Neural crest cell (in vitro differentiated cells): ENCODE measurements around the gene RCCD1. TPM values are rescaled to one million over a fixed set of nuclear protein-coding genes. Genes with fewer than 3 reads are reported as not detected.
A peak's percentile ranks its signal among the peaks of the same experiment; 100 is the strongest.

Source experiments
- DNase-seq: peaks from one replicate; pipeline ENCODE4 v3.0.0; 2021; ENCODE audit warnings: low read depth, mixed read lengths, low spot score
- H3K27ac Mint-ChIP-seq: one replicate; pipeline ENCODE4 v1.8.0; 2021; ENCODE audit warnings: mild to moderate bottlenecking, mixed read lengths; ENCODE audit not compliant: unreplicated experiment
- H3K27me3 Mint-ChIP-seq: 2 replicates; pipeline ENCODE4 v1.8.0; 2021; ENCODE audit warnings: low read depth, mild to moderate bottlenecking, mixed read lengths
- H3K36me3 Mint-ChIP-seq: 2 replicates; pipeline ENCODE4 v1.8.0; 2021; ENCODE audit warnings: low read depth, mild to moderate bottlenecking, mixed read lengths
- H3K4me1 Mint-ChIP-seq: 2 replicates; pipeline ENCODE4 v1.8.0; 2021; ENCODE audit warnings: mixed read lengths
- H3K4me3 Mint-ChIP-seq: one replicate; pipeline ENCODE4 v1.8.0; 2021; ENCODE audit warnings: mild to moderate bottlenecking, mixed read lengths
- H3K9me3 Mint-ChIP-seq: 2 replicates; pipeline ENCODE4 v1.8.0; 2021; ENCODE audit warnings: mixed read lengths
- CTCF ChIP-seq: fragments of 200-600 bp; sonication (generic); conservative IDR thresholded peaks from 2 replicates; pipeline ENCODE4 v1.5.0; 2021; ENCODE audit warnings: antibody characterized with exemption, mild to moderate bottlenecking
- long read RNA-seq: library from polyadenylated mRNA; unstranded; transcript quantifications from one replicate; pipeline ENCODE4 v2.0.0, GENCODE V29; 2020
- total RNA-seq: library from RNA; stranded (reverse); gene quantifications from 2 replicates; pipeline ENCODE4 v1.2.1, GENCODE V29; 2021

The RCCD1 gene, protein sequence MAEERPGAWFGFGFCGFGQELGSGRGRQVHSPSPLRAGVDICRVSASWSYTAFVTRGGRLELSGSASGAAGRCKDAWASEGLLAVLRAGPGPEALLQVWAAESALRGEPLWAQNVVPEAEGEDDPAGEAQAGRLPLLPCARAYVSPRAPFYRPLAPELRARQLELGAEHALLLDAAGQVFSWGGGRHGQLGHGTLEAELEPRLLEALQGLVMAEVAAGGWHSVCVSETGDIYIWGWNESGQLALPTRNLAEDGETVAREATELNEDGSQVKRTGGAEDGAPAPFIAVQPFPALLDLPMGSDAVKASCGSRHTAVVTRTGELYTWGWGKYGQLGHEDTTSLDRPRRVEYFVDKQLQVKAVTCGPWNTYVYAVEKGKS
- total RNA-seq = 20.6 and 20.9 TPM in 2 replicates
- long read RNA-seq = 0 reads

DNA sequence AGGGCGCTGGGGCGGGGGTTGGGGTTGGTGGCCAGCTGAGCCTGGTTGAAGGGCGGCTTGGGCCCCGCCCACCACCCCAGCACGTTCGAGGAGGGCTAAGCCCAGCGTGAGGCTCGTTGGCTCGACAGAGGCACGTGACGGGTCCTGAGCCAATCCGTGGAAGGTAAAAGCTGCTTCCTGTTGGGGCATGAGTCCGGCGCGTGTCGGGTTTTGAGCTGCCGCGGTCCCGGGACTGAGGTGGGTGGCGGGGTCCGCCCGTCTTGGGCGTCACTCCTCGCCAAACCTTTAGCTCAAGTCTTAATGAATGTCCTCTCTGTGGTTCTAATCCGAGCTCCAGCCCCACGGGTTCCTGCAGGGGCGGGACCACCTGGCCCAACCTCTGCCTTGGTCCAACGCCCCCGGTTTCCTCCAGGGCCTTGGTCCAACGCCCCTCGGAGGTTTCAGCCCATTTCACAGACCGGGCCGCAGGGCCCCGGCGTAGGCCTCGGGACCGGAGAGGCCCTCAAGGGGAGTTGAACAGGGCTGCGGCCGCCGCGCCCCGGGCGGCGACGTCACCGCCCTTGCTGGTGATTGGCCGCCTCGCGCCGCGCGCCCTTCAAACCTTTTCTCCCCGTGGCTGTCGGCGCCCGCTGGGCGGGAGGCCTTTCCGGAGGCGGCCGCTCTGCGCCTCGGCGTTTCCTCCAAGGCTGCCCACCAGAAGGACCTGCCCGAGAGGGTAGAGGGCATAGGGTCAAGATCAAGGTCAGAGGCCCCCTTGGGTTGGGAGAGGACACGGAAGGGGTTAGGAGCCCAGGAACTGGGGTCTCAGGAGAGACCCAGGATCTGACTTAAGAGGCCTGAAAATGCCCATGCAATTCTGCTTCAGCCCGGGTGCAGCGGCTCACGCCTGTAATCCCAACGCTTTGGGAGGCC, at the start of gene RCCD1:
RCCD1 (plus strand) TSS at position 173 of the 912 bp plus-strand sequence. CDS start 1,851 bp downstream, outside the sequence.
- H3K9me3 Mint-ChIP-seq = no peaks in the 10 kb centered on the region
- TF ChIP-seq CTCF = peak; percentile 21
- H3K36me3 Mint-ChIP-seq = peaks cover 10% of the 10 kb centered on the region
- peak within 1 kb of the TSS; percentile 83 for H3K27ac Mint-ChIP-seq
- H3K4me1 Mint-ChIP-seq = peaks cover 23% of the 10 kb centered on the region
- peak; percentile 75 for DNase-seq
- H3K4me3 Mint-ChIP-seq = peak within 1 kb of the TSS; percentile 88
- H3K27me3 Mint-ChIP-seq = peaks cover 3% of the 10 kb centered on the region

- Mint-ChIP-seq H3K27ac (no peak overlapping the region), H3K4me1 (peaks cover 21% of the 10 kb centered on the region), H3K36me3 (peaks cover 7% of the 10 kb centered on the region), H3K4me3 (peak overlapping the region; percentile 60), H3K9me3 (no peaks in the 10 kb centered on the region), H3K27me3 (no peaks in the 10 kb centered on the region)
- TF ChIP-seq CTCF = no peak
- DNase-seq = no peak
Measured at GRCh38 chr15:90905306-90906180, 49.1 kb upstream of the RCCD1 start.

GRCh38 chr15:90906181-90906849, 48.4 kb upstream of the RCCD1 start:
- peak overlapping the region; percentile 88 for H3K27ac Mint-ChIP-seq
- no peak for TF ChIP-seq CTCF

GRCh38 chr15:90907051-90907660, 47.5 kb upstream of the RCCD1 start:
- no peak for TF ChIP-seq CTCF
- DNase-seq = no peak
- H3K4me3 Mint-ChIP-seq = peak overlapping the region; percentile 12
- H3K4me1 Mint-ChIP-seq = peaks cover 10% of the 10 kb centered on the region
- H3K27ac Mint-ChIP-seq = peak overlapping the region; percentile 15
- H3K36me3 Mint-ChIP-seq = peaks cover 7% of the 10 kb centered on the region
- no peaks in the 10 kb centered on the region for H3K27me3 Mint-ChIP-seq
- H3K9me3 Mint-ChIP-seq = no peaks in the 10 kb centered on the region

More at GRCh38 chr15:90906181-90906849, 48.4 kb upstream of the RCCD1 start:
- Mint-ChIP-seq H3K36me3 (peaks cover 7% of the 10 kb centered on the region), H3K27me3 (no peaks in the 10 kb centered on the region), H3K9me3 (no peaks in the 10 kb centered on the region), H3K4me1 (peaks cover 18% of the 10 kb centered on the region), H3K4me3 (peak overlapping the region; percentile 60)
- DNase-seq = no peak
